ENCODE data around the gene ATP2A1. TPM values are rescaled to one million over a fixed set of nuclear protein-coding genes. Genes with fewer than 3 reads are reported as not detected.

Gene ATP2A1
- under 1 TPM; 0.34 to 0.46 (median 0.39) TPM for polyA plus RNA-seq

- H3K27ac ChIP-seq (ENCODE audit: low read depth, low read length), result no peak within 1 kb of the TSS
- WGBS, 3 donors, result 69 to 75% (median 74%) methylated on average over 24 to 25 of the region's 25 CpGs
Measured at GRCh38 chr16:28878083-28878926, at the start of gene ATP2A1. Gene ATP2A1 (plus strand): TSS chr16:28878488. CDS start chr16:28878672, 184 bp downstream.

- H3K27ac ChIP-seq (ENCODE audit: low read depth, low read length), result no peak overlapping the region
- WGBS, 3 donors, result 96% methylated on average over 13 of the region's 13 CpGs
Measured at GRCh38 chr16:28829747-28830146, 48.5 kb upstream of the ATP2A1 start.

GRCh38 chr16:28830531-28830930 is 47.8 kb upstream of the ATP2A1 start:
- H3K27ac ChIP-seq (ENCODE audit: low read depth, low read length), result no peak overlapping the region
- 87 to 89% (median 88%) methylated on average over 13 of the region's 13 CpGs for WGBS, 3 donors

- WGBS, 3 donors, result 94 to 97% (median 96%) methylated on average over 7 to 10 of the region's 14 CpGs
Measured at GRCh38 chr16:28834349-28834748, 43.9 kb upstream of the ATP2A1 start.

GRCh38 chr16:28834873-28835863 is 43.1 kb upstream of the ATP2A1 start:
- 93 to 96% (median 94%) methylated on average over 25 of the region's 25 CpGs for WGBS, 3 donors
- no peak overlapping the region for H3K27ac ChIP-seq (ENCODE audit: low read depth, low read length)

More at GRCh38 chr16:28834349-28834748, 43.9 kb upstream of the ATP2A1 start:
- no peak overlapping the region for H3K27ac ChIP-seq (ENCODE audit: low read depth, low read length)

- no peak overlapping the region for H3K27ac ChIP-seq (ENCODE audit: low read depth, low read length)
- WGBS, 3 donors, result 91 to 93% (median 93%) methylated on average over 25 of the region's 25 CpGs
Measured at GRCh38 chr16:28835864-28836760, 42.2 kb upstream of the ATP2A1 start.

GRCh38 chr16:28836761-28837064 is 41.6 kb upstream of the ATP2A1 start:
- no peak overlapping the region for H3K27ac ChIP-seq (ENCODE audit: low read depth, low read length)
- WGBS, 3 donors, result 76 to 87% (median 82%) methylated on average over 8 of the region's 8 CpGs

- no peak overlapping the region for H3K27ac ChIP-seq (ENCODE audit: low read depth, low read length)
Measured at GRCh38 chr16:28837672-28838557, 40.4 kb upstream of the ATP2A1 start.

GRCh38 chr16:28838558-28838918 is 39.8 kb upstream of the ATP2A1 start:
- 100% methylated on average over 1 of the region's 1 CpG for WGBS, 3 donors
- H3K27ac ChIP-seq (ENCODE audit: low read depth, low read length), result no peak overlapping the region

More at GRCh38 chr16:28837672-28838557, 40.4 kb upstream of the ATP2A1 start:
- WGBS, 3 donors, result 85 to 95% (median 87%) methylated on average over 7 of the region's 7 CpGs

GRCh38 chr16:28839004-28839639 is 39.2 kb upstream of the ATP2A1 start:
- WGBS, 3 donors, result 95 to 97% (median 96%) methylated on average over 12 to 14 of the region's 14 CpGs
- H3K27ac ChIP-seq (ENCODE audit: low read depth, low read length), result no peak overlapping the region

GRCh38 chr16:28839899-28840298 is 38.4 kb upstream of the ATP2A1 start:
- H3K27ac ChIP-seq (ENCODE audit: low read depth, low read length), result no peak overlapping the region
- 16 to 53% (median 33%) methylated on average over 1 of the region's 1 CpG for WGBS, 3 donors

GRCh38 chr16:28842696-28843095 is 35.6 kb upstream of the ATP2A1 start:
- H3K27ac ChIP-seq (ENCODE audit: low read depth, low read length), result no peak overlapping the region
- 87 to 93% (median 91%) methylated on average over 7 of the region's 7 CpGs for WGBS, 3 donors

GRCh38 chr16:28843766-28844165 is 34.5 kb upstream of the ATP2A1 start:
- 92 to 95% (median 92%) methylated on average over 12 of the region's 12 CpGs for WGBS, 3 donors
- no peak overlapping the region for H3K27ac ChIP-seq (ENCODE audit: low read depth, low read length)

GRCh38 chr16:28844226-28844885 is 33.9 kb upstream of the ATP2A1 start:
- 86 to 89% (median 88%) methylated on average over 19 of the region's 19 CpGs for WGBS, 3 donors
- H3K27ac ChIP-seq (ENCODE audit: low read depth, low read length), result no peak overlapping the region

GRCh38 chr16:28845293-28845692 is 33.0 kb upstream of the ATP2A1 start:
- WGBS, 3 donors, result 45 to 64% (median 52%) methylated on average over 10 of the region's 10 CpGs
- H3K27ac ChIP-seq (ENCODE audit: low read depth, low read length), result no peak overlapping the region

GRCh38 chr16:28845761-28846079 is 32.6 kb upstream of the ATP2A1 start:
- 1 to 2% (median 2%) methylated on average over 16 of the region's 16 CpGs for WGBS, 3 donors
- H3K27ac ChIP-seq (ENCODE audit: low read depth, low read length), result no peak overlapping the region

Measured in adipose tissue (tissue), 3 donors.